Heart left ventricle (tissue), 13 donors: ENCODE data around the gene AHRR.
"Not testable (repeated sequence)": the region's sequence is repeated elsewhere in the genome, so short reads cannot be mapped to it uniquely, and the experiment has no call there.

Source experiments
- POLR2A ChIP-seq, 2 donors: fragments of 450-650 bp; IDR thresholded peaks; one replicate each; pipeline ENCODE4 v1.6.1; 2017; ENCODE audit warnings: antibody characterized with exemption in 2 of 2, mild to moderate bottlenecking in 2 of 2, moderate library complexity in 2 of 2
- TF ChIP-seq, protein P1 (sequence below), 12 donors: fragments of 200-600 bp; sonication (generic) in 4 of 12; IDR thresholded peaks; one replicate each; pipeline versions ENCODE4 v1.5.0 to v1.8.0; 2018 to 2022; ENCODE audit warnings: antibody characterized with exemption in 12 of 12, mild to moderate bottlenecking in 5 of 12
- donor health status: ischemic (EF 13 %, LVEDD 7.1; RV severe dilation, severe dysfunction).
- donor health status: DM: no; HTN: yes; CAD: no.
- donor health status: DM: no; HTN: no; CAD: no.
- donor health status: ischemic (EF 25% LVEDD 6.9; RV normal size, moderate dysfunction).
- donor health status: ischemic (EF 25% LVEDD 5.7; RV mildly dilated, moderate dysfunction).
- donor health status: ischemic (EF 35%, LVEDD 5.7; RV mildly dilated, moderate dysfunction).
- donor health status: nonischemic (EF 11% LVEDD 7.7; RV severe dilation, severe dysfunction).
- donor health status: DM: yes; HTN: yes; CAD: no.
- donor health status: PGD.
- donor health status: ischemic (EF 29% LVEDD 5.4; RV normal size, mild dysfunction).
- donor health status: nonischemic (EF 23%, LVEDD 6.1; RV moderate dilation, normal function).

DNA sequence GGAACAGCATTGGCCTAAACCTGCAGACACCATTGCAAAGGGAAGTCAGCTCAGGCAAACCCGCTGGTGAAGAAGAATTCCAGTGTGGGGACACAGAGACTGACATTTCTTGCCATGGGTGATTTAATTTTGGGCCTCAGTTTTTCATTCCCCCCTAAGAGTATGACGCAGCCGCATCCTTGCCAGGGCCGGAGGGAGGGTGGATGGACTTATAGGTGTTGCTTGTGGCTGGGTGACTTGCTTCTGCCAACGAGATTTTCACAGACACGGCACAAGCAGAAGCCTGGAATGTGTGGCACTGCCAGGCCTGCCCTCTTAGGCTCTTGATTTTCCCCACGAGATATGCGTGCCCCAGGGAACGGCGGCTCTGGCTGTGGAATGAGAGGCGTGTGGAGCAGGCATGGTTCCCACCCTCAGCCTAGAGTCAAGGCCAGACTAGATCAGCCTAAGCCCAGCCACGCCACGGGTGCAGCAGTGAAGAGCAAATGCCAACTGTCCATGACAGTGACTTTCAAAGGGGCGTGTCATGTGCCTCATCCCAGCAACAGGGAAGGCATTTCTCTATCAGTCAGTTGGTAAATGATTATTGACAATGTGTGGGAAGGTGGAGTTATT is 42.4 kb upstream of the AHRR start:
- TF ChIP-seq, protein P1, sequence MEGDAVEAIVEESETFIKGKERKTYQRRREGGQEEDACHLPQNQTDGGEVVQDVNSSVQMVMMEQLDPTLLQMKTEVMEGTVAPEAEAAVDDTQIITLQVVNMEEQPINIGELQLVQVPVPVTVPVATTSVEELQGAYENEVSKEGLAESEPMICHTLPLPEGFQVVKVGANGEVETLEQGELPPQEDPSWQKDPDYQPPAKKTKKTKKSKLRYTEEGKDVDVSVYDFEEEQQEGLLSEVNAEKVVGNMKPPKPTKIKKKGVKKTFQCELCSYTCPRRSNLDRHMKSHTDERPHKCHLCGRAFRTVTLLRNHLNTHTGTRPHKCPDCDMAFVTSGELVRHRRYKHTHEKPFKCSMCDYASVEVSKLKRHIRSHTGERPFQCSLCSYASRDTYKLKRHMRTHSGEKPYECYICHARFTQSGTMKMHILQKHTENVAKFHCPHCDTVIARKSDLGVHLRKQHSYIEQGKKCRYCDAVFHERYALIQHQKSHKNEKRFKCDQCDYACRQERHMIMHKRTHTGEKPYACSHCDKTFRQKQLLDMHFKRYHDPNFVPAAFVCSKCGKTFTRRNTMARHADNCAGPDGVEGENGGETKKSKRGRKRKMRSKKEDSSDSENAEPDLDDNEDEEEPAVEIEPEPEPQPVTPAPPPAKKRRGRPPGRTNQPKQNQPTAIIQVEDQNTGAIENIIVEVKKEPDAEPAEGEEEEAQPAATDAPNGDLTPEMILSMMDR (IDR thresholded peaks at IDR 0.05), result not testable (repeated sequence)
- TF ChIP-seq POLR2A (IDR thresholded peaks at IDR 0.05), result not testable (repeated sequence)
